CD14-positive monocyte (primary cell): ENCODE measurements around the gene TREML2. TPM values are rescaled to one million over a fixed set of nuclear protein-coding genes. Genes with fewer than 3 reads are reported as not detected.

ENCODE experiments used
- DNase-seq, 3 donors: peaks; one replicate each; pipeline ENCODE4 v3.0.0-alpha.2; 2011 to 2022
- H2AFZ ChIP-seq: 2 replicates; pipeline ENCODE4 v1.6.0; 2012; ENCODE audit warnings: mild to moderate bottlenecking, low read depth, low read length, inconsistent platforms; ENCODE audit not compliant: insufficient read depth, poor library complexity, severe bottlenecking
- H3K27ac ChIP-seq, 2 donors: 1 replicate in 1 of 2; 2 replicates in 1 of 2; pipeline ENCODE4 v1.5.1; 2012 to 2013; ENCODE audit warnings: low read length in 2 of 2, control low read depth in 1 of 2, inconsistent platforms in 1 of 2, low read depth in 1 of 2, mild to moderate bottlenecking in 1 of 2
- H3K27me3 ChIP-seq, 2 donors: one replicate each; pipeline versions ENCODE4 v1.6.0 to v1.6.1; 2011 to 2013; ENCODE audit warnings: low read length in 2 of 2; ENCODE audit not compliant: control insufficient read depth in 2 of 2, insufficient read depth in 2 of 2
- H3K36me3 ChIP-seq, 2 donors: replicated peaks in 1 of 2; 1 replicate in 1 of 2; 2 replicates in 1 of 2; pipeline versions ENCODE4 v1.5.1 to v1.6.1; 2012 to 2013; ENCODE audit warnings: low read length in 2 of 2, control low read depth in 1 of 2, inconsistent platforms in 1 of 2, mild to moderate bottlenecking in 1 of 2; ENCODE audit not compliant: insufficient read depth in 2 of 2, control insufficient read depth in 1 of 2
- H3K4me1 ChIP-seq, 2 donors: 1 replicate in 1 of 2; 2 replicates in 1 of 2; pipeline versions ENCODE4 v1.5.1 to v1.6.1; 2012 to 2013; ENCODE audit warnings: low read length in 2 of 2, control low read depth in 1 of 2, inconsistent platforms in 1 of 2, mild to moderate bottlenecking in 1 of 2, moderate library complexity in 1 of 2; ENCODE audit not compliant: insufficient read depth in 2 of 2, control insufficient read depth in 1 of 2
- H3K4me2 ChIP-seq: replicated peaks from 2 replicates; pipeline ENCODE3; 2012; ENCODE audit warnings: low read length, moderate library complexity, mild to moderate bottlenecking; ENCODE audit not compliant: poor library complexity, severe bottlenecking; ENCODE audit errors: extremely low read depth
- H3K4me3 ChIP-seq, 3 experiments: fragments of 200-600 bp in 1 of 3; sonication (generic) in 1 of 3; replicated peaks in 1 of 3; 1 replicate in 2 of 3; 2 replicates in 1 of 3; pipeline ENCODE4 v1.5.1; 2011 to 2013; ENCODE audit warnings: low read length in 3 of 3, mild to moderate bottlenecking in 3 of 3, control low read depth in 2 of 3, low read depth in 2 of 3, inconsistent platforms in 1 of 3, moderate library complexity in 1 of 3
- H3K79me2 ChIP-seq: 2 replicates; pipeline ENCODE4 v1.6.0; 2012; ENCODE audit warnings: mild to moderate bottlenecking, control low read depth, inconsistent platforms, low read length, moderate library complexity; ENCODE audit not compliant: insufficient read depth
- H3K9ac ChIP-seq: 2 replicates; pipeline ENCODE4 v1.6.0; 2017; ENCODE audit warnings: low read length, mild to moderate bottlenecking; ENCODE audit not compliant: insufficient read depth, poor library complexity, severe bottlenecking
- H3K9me3 ChIP-seq, 2 donors: replicated peaks in 1 of 2; 1 replicate in 1 of 2; 2 replicates in 1 of 2; pipeline versions ENCODE4 v1.5.1 to v1.6.1; 2012 to 2013; ENCODE audit warnings: low read length in 2 of 2, control low read depth in 1 of 2; ENCODE audit not compliant: control insufficient read depth in 1 of 2, insufficient read depth in 1 of 2
- H4K20me1 ChIP-seq: 2 replicates; pipeline ENCODE4 v1.6.0; 2012; ENCODE audit warnings: mild to moderate bottlenecking, low read length, control low read depth, moderate library complexity; ENCODE audit not compliant: insufficient read depth
- H3K27ac Mint-ChIP-seq, 7 donors: one replicate each; pipeline ENCODE4 v1.8.0; 2020; ENCODE audit warnings: mild to moderate bottlenecking in 7 of 7, mixed read lengths in 7 of 7, moderate library complexity in 6 of 7, inconsistent platforms in 2 of 7
- H3K27me3 Mint-ChIP-seq, 3 donors: one replicate each; pipeline ENCODE4 v1.8.0; 2021 to 2022; ENCODE audit warnings: low read depth in 3 of 3, mild to moderate bottlenecking in 3 of 3, mixed read lengths in 3 of 3, moderate library complexity in 3 of 3, inconsistent platforms in 1 of 3
- H3K36me3 Mint-ChIP-seq, 2 donors: one replicate each; pipeline ENCODE4 v1.8.0; 2020; ENCODE audit warnings: mixed read lengths in 2 of 2, inconsistent platforms in 1 of 2, mild to moderate bottlenecking in 1 of 2
- H3K4me1 Mint-ChIP-seq: one replicate; pipeline ENCODE4 v1.8.0; 2020; ENCODE audit warnings: mild to moderate bottlenecking, mixed read lengths
- H3K4me3 Mint-ChIP-seq, 2 donors: one replicate each; pipeline ENCODE4 v1.8.0; 2020; ENCODE audit warnings: mild to moderate bottlenecking in 2 of 2, mixed read lengths in 2 of 2, moderate library complexity in 1 of 2
- H3K9me3 Mint-ChIP-seq, 7 donors: one replicate each; pipeline ENCODE4 v1.8.0; 2020 to 2022; ENCODE audit warnings: mixed read lengths in 7 of 7, mild to moderate bottlenecking in 6 of 7, moderate library complexity in 6 of 7, inconsistent platforms in 2 of 7
- CTCF ChIP-seq: fragments of 200-600 bp; IDR thresholded peaks from one replicate; pipeline ENCODE4 v1.8.0; 2022; ENCODE audit warnings: antibody characterized with exemption, mild to moderate bottlenecking
- WGBS: methylation state at CpG from one replicate; pipeline ENCODE4 v1.1.5; 2013; ENCODE audit warnings: missing lambda C conversion rate; ENCODE audit not compliant: insufficient coverage; 5-methylcytosine and 5-hydroxymethylcytosine counted together
- intact Hi-C, 2 donors: fragments of 100-400 bp; cut with micrococcal nuclease; formaldehyde crosslinking; loops; one replicate each; pipeline versions ENCODE4 v1.15.0 to v1.15.1; 2023
- polyA plus RNA-seq, 3 donors: library from polyadenylated mRNA; depleted of rRNA in 1 of 3; unstranded in 2 of 3; stranded (reverse) in 1 of 3; fragments of 300-500 nt in 2 of 3; fragments of >200 nt in 1 of 3; fragmentation: Illumina TruSeq in 2 of 3; gene quantifications; 1 replicate in 2 of 3; 2 replicates in 1 of 3; pipeline ENCODE4 v1.2.3, GENCODE V29; 2012 to 2021

Gene TREML2
- polyA plus RNA-seq, 3 donors, result 0.89 to 4.2 (median 1.1) TPM

- Mint-ChIP-seq H3K36me3 (peaks cover 0 to 3% of the 10 kb centered on the region in 2 donors), H3K27me3 (peaks cover 3 to 5% (median 4%) of the 10 kb centered on the region in 3 donors), H3K9me3 (peaks cover 13 to 31% (median 20%) of the 10 kb centered on the region in 7 donors), H3K4me1 (peaks cover 12% of the 10 kb centered on the region), H3K4me3 (no peak overlapping the region), H3K27ac (peak overlapping the region in 1 of 7 donors; percentile 6)
- Histone ChIP-seq H3K27ac (no peak overlapping the region), H3K9me3 (peaks cover 11 to 15% of the 10 kb centered on the region in 2 donors), H3K4me2 (no peak overlapping the region), H3K9ac (no peak overlapping the region), H2AFZ (no peak overlapping the region), H4K20me1 (no peaks in the 10 kb centered on the region), H3K79me2 (no peaks in the 10 kb centered on the region), H3K27me3 (no peaks in the 10 kb centered on the region), H3K4me1 (peaks cover 5 to 12% of the 10 kb centered on the region in 2 donors), H3K4me3 (no peak overlapping the region), H3K36me3 (no peaks in the 10 kb centered on the region)
- WGBS, result 98% methylated on average over 6 of the region's 9 CpGs
- no peak for TF ChIP-seq CTCF
- intact Hi-C loops, result no loop called here
- DNase-seq, result no peak
These were observed 13.8 kb upstream of the TREML2 start for GRCh38 chr6:41214559-41215238.

GRCh38 chr6:41209547-41210320 lies 8.8 kb upstream of the TREML2 start:
- no peaks in the 10 kb centered on the region for H4K20me1 ChIP-seq
- WGBS, result 79% methylated on average over 5 of the region's 5 CpGs
- Mint-ChIP-seq H3K4me3 (no peak overlapping the region), H3K9me3 (peaks cover 12 to 21% (median 14%) of the 10 kb centered on the region in 7 donors), H3K27me3 (peaks cover under 1 to 6% (median 2%) of the 10 kb centered on the region in 3 donors), H3K36me3 (no peaks in the 10 kb centered on the region), H3K4me1 (peaks cover 20% of the 10 kb centered on the region), H3K27ac (peak overlapping the region in 6 of 7 donors; percentile 12 to 60 (median 50))
- H3K9ac ChIP-seq, result no peak overlapping the region
- H3K4me1 ChIP-seq, result peaks cover 8 to 16% of the 10 kb centered on the region in 2 donors
- no peak overlapping the region for H3K27ac ChIP-seq
- no peaks in the 10 kb centered on the region for H3K27me3 ChIP-seq
- H3K79me2 ChIP-seq, result no peaks in the 10 kb centered on the region
- peaks cover 8 to 9% of the 10 kb centered on the region in 2 donors for H3K9me3 ChIP-seq
- TF ChIP-seq CTCF, result no peak
- H3K4me2 ChIP-seq, result no peak overlapping the region
- peak overlapping the region; percentile 6 for H2AFZ ChIP-seq
- intact Hi-C loops, result no loop called here
- no peaks in the 10 kb centered on the region for H3K36me3 ChIP-seq
- peak in 1 of 3 donors; percentile 2 for DNase-seq
- no peak overlapping the region for H3K4me3 ChIP-seq
